Pancreas (tissue), 10 donors: Measurements from ENCODE around the gene UBE2H. TPM values are rescaled to one million over a fixed set of nuclear protein-coding genes. Genes with fewer than 3 reads are reported as not detected.
A peak's percentile ranks its signal among the peaks of the same experiment; 100 is the strongest.

ENCODE experiments used
- ATAC-seq, 4 donors: fragments of 200-7000 bp; cut with Tn5 transposase; one replicate each; pipeline versions ENCODE4 v1.8.0 to v1.9.1; 2020; ENCODE audit warnings: mild to moderate bottlenecking in 4 of 4, moderate library complexity in 4 of 4
- DNase-seq, 6 donors: peaks; one replicate each; pipeline ENCODE4 v3.0.0-alpha.2; 2020
- FAIRE-seq: peaks from 2 replicates; lab custom pipeline; 2012; peaks lifted over from hg19 to GRCh38; lab: Jason Lieb, UNC
- H3K27ac ChIP-seq, 4 donors: fragments of 200-600 bp; sonication (generic); 1 replicate in 3 of 4; 2 replicates in 1 of 4; pipeline versions ENCODE4 v1.5.0 to v1.8.0; 2020
- H3K27me3 ChIP-seq, 4 donors: fragments of 200-600 bp; one replicate each; pipeline ENCODE4 v1.8.0; 2021
- H3K36me3 ChIP-seq, 3 donors: fragments of 200-600 bp; sonication (generic) in 1 of 3; one replicate each; pipeline versions ENCODE4 v1.5.0 to v1.8.0; 2020 to 2021
- H3K4me1 ChIP-seq, 3 donors: fragments of 200-600 bp; one replicate each; pipeline ENCODE4 v1.8.0; 2021
- H3K4me3 ChIP-seq, 4 donors: fragments of 200-600 bp; sonication (generic) in 2 of 4; one replicate each; pipeline versions ENCODE4 v1.5.0 to v1.8.0; 2020 to 2021
- H3K9me3 ChIP-seq, 4 donors: fragments of 200-600 bp; one replicate each; pipeline ENCODE4 v1.8.0; 2021
- CTCF ChIP-seq, 4 donors: fragments of 200-600 bp; sonication (generic) in 3 of 4; IDR thresholded peaks; one replicate each; pipeline versions ENCODE4 v1.5.0 to v1.8.0; 2021; ENCODE audit warnings: antibody characterized with exemption in 4 of 4
- WGBS, 2 donors: extraction: QIAGEN DNeasy Blood & Tissue Kit; methylation state at CpG; one replicate each; pipeline ENCODE4 v1.1.7; 2013; 5-methylcytosine and 5-hydroxymethylcytosine counted together
- intact Hi-C, 3 donors: fragments of 100-400 bp; cut with DNase I; formaldehyde crosslinking; loops; one replicate each; pipeline versions ENCODE4 v1.11.1 to v1.14.2; 2022
- polyA plus RNA-seq, 2 donors: library from polyadenylated mRNA; stranded (reverse); fragments of 200-250 nt; gene quantifications; one replicate each; pipeline ENCODE4 v1.2.3, GENCODE V29; 2013
- total RNA-seq, 6 donors: library from RNA; stranded (reverse); fragmentation: NEBNext Ultra II Directional in 4 of 6; extraction: Animal tissue kit (Norgen Biotek cat#: 25700) in 4 of 6; gene quantifications; one replicate each; pipeline versions ENCODE4 v1.2.1 to v1.2.4, GENCODE V29; 2021 to 2023
- donor health status: healthy with polysubstance abuse.
- donor health status: DM: no; HTN: no; CAD: no; lungs with moderate emphysema.
- donor health status: DM: no; HTN: no; CAD: no.
- donor health status: control.
- donor health status: control.
- donor health status: Bipolar disorder and iron deficiency.
- donor health status: DM: yes; HTN: yes; CAD: no.
- donor health status: DM: no; HTN: no; CAD: no.
- donor health status: DM: no; HTN: no; CAD: no.
- donor health status: DM: yes; HTN: yes; CAD: no.

The UBE2H gene
- total and polyA plus RNA-seq, 8 donors: 16.7 to 85.6 (median 62.6) TPM

GRCh38 chr7:129908181-129908580 is 44.6 kb downstream of the UBE2H start:
- Histone ChIP-seq H3K27ac (peak overlapping the region in 3 of 4 donors; percentile 25 to 70 (median 65)), H3K27me3 (no peaks in the 10 kb centered on the region), H3K4me1 (peaks cover 49 to 63% (median 59%) of the 10 kb centered on the region in 3 donors), H3K9me3 (no peaks in the 10 kb centered on the region), H3K36me3 (no peaks in the 10 kb centered on the region), H3K4me3 (no peak overlapping the region)
- no peak for FAIRE-seq
- ATAC-seq: no peak
- intact Hi-C loops: no loop called here
- WGBS, 2 donors: 57 to 64% methylated on average over 1 of the region's 1 CpG
- TF ChIP-seq CTCF (IDR thresholded peaks at IDR 0.05): no peak
- no peak for DNase-seq

GRCh38 chr7:129907122-129907736 is 45.5 kb downstream of the UBE2H start:
- 27 to 28% methylated on average over 11 of the region's 11 CpGs for WGBS, 2 donors
- DNase-seq (peak in 1 of 6 donors; percentile 16), FAIRE-seq (no peak), ATAC-seq (peak; percentile 22 to 45 (median 32))
- H3K27me3 ChIP-seq: no peaks in the 10 kb centered on the region
- H3K4me3 ChIP-seq: no peak overlapping the region
- TF ChIP-seq CTCF (IDR thresholded peaks at IDR 0.05): no peak
- H3K36me3 ChIP-seq: no peaks in the 10 kb centered on the region
- H3K9me3 ChIP-seq: no peaks in the 10 kb centered on the region
- peak overlapping the region; percentile 25 to 70 (median 56) for H3K27ac ChIP-seq
- intact Hi-C loops: no loop called here
- peaks cover 54 to 68% (median 62%) of the 10 kb centered on the region in 3 donors for H3K4me1 ChIP-seq

GRCh38 chr7:129906700-129907099 is 46.1 kb downstream of the UBE2H start:
- Histone ChIP-seq H3K27me3 (no peaks in the 10 kb centered on the region), H3K9me3 (no peaks in the 10 kb centered on the region), H3K36me3 (no peaks in the 10 kb centered on the region), H3K4me3 (no peak overlapping the region), H3K27ac (peak overlapping the region; percentile 25 to 70 (median 56)), H3K4me1 (peaks cover 53 to 66% (median 62%) of the 10 kb centered on the region in 3 donors)
- no peak for TF ChIP-seq CTCF (IDR thresholded peaks at IDR 0.05)
- intact Hi-C loops: no loop called here
- WGBS, 2 donors: 16 to 18% methylated on average over 5 of the region's 5 CpGs
- peak; percentile 26 for FAIRE-seq
- peak; percentile 74 to 85 (median 82) for ATAC-seq
- peak in 2 of 6 donors; percentile 39 to 42 for DNase-seq

- no peak for DNase-seq
- Histone ChIP-seq H3K27ac (peak overlapping the region in 1 of 4 donors; percentile 33), H3K4me1 (peaks cover 45 to 62% (median 60%) of the 10 kb centered on the region in 3 donors), H3K36me3 (no peaks in the 10 kb centered on the region), H3K4me3 (no peak overlapping the region), H3K9me3 (no peaks in the 10 kb centered on the region), H3K27me3 (no peaks in the 10 kb centered on the region)
- FAIRE-seq: no peak
- ATAC-seq: no peak
- no peak for TF ChIP-seq CTCF (IDR thresholded peaks at IDR 0.05)
- 64 to 67% methylated on average over 5 of the region's 5 CpGs for WGBS, 2 donors
- intact Hi-C loops: no loop called here
These were observed 48.8 kb downstream of the UBE2H start for GRCh38 chr7:129903935-129904334.

- H3K9me3 ChIP-seq: no peaks in the 10 kb centered on the region
- no peak for TF ChIP-seq CTCF (IDR thresholded peaks at IDR 0.05)
- WGBS, 2 donors: 49 to 50% methylated on average over 8 of the region's 8 CpGs
- no peak overlapping the region for H3K27ac ChIP-seq
- peaks cover 44 to 63% (median 60%) of the 10 kb centered on the region in 3 donors for H3K4me1 ChIP-seq
- no peaks in the 10 kb centered on the region for H3K36me3 ChIP-seq
- H3K27me3 ChIP-seq: no peaks in the 10 kb centered on the region
- no peak for FAIRE-seq
- peak in 1 of 4 donors; percentile 10 for ATAC-seq
- no peak overlapping the region for H3K4me3 ChIP-seq
- intact Hi-C loops: no loop called here
- DNase-seq: no peak
These were observed 49.9 kb downstream of the UBE2H start for GRCh38 chr7:129902788-129903422.
